GM12878 (cell line): ENCODE measurements around the gene CFAP300. TPM values are rescaled to one million over a fixed set of nuclear protein-coding genes. Genes with fewer than 3 reads are reported as not detected.

Source experiments
- ATAC-seq: fragments of 200-7000 bp; cut with Tn5 transposase; 3 replicates; pipeline ENCODE4 v1.9.1; 2020; ENCODE audit warnings: mild to moderate bottlenecking, moderate library complexity
- BruUV-seq: library from RNA; stranded (reverse); fragments of 400-500 nt; replicated peaks from 2 replicates; lab custom pipeline; 2021; lab: Mats Ljungman, UMichigan
- CTCF ChIA-PET: fragments of 300-600 bp; sonication (Branson Sonifier 250); formaldehyde crosslinking; extraction: SDS; loops from one replicate; lab custom pipeline; 2021; ENCODE audit warnings: inconsistent platforms; lab: Yijun Ruan, JAX
- POLR2A ChIA-PET: fragments of 350-600 bp; formaldehyde crosslinking; extraction: SDS; loops from one replicate; lab custom pipeline; 2021; ENCODE audit warnings: inconsistent platforms; lab: Charles Lee
- RAD21 ChIA-PET: fragments of 300-600 bp; sonication (Branson Sonifier 250); formaldehyde crosslinking; loops from one replicate; lab custom pipeline; 2023; ENCODE audit warnings: antibody characterized with exemption; ENCODE audit not compliant: unreplicated experiment; lab: Charles Lee
- SMC1A ChIA-PET: fragments of 300-600 bp; sonication (Branson Sonifier 250); formaldehyde crosslinking; loops from one replicate; lab custom pipeline; 2023; ENCODE audit not compliant: unreplicated experiment, uncharacterized antibody; lab: Charles Lee
- DNase-seq: peaks from one replicate; pipeline ENCODE4 v3.0.0-alpha.2; 2011; ENCODE audit warnings: low read depth, low spot score
- FAIRE-seq: peaks from 3 replicates; lab custom pipeline; 2011; peaks lifted over from hg19 to GRCh38; lab: Jason Lieb, UNC
- H2AFZ ChIP-seq: 2 replicates; pipeline ENCODE4 v1.6.0; 2011; ENCODE audit warnings: low read depth, low read length, control low read depth; ENCODE audit not compliant: control insufficient read depth
- H3K27ac ChIP-seq: 2 replicates; pipeline ENCODE4 v1.5.1; 2011; ENCODE audit warnings: control low read depth; ENCODE audit not compliant: control insufficient read depth, insufficient read depth
- H3K27me3 ChIP-seq, 2 experiments: replicated peaks in 1 of 2; 2 replicates each; pipeline versions ENCODE4 v1.6.0 to v1.6.1; 2011; ENCODE audit warnings: low read length in 1 of 2; ENCODE audit not compliant: control insufficient read depth in 2 of 2, insufficient read depth in 2 of 2
- H3K36me3 ChIP-seq, 2 experiments: 2 replicates each; pipeline ENCODE4 v1.5.1; 2011; ENCODE audit warnings: low read length in 1 of 2; ENCODE audit not compliant: control insufficient read depth in 2 of 2, insufficient read depth in 2 of 2
- H3K4me1 ChIP-seq: 2 replicates; pipeline ENCODE4 v1.6.1; 2011; ENCODE audit warnings: mild to moderate bottlenecking, low read length, moderate library complexity, mixed read lengths; ENCODE audit not compliant: control insufficient read depth, insufficient read depth
- H3K4me2 ChIP-seq: 2 replicates; pipeline ENCODE4 v1.6.0; 2011; ENCODE audit warnings: control low read depth; ENCODE audit not compliant: control insufficient read depth, insufficient read depth
- H3K4me3 ChIP-seq: fragments of 200-600 bp; sonication (generic); 2 replicates; pipeline ENCODE4 v1.5.1; 2016
- H3K79me2 ChIP-seq: 2 replicates; pipeline ENCODE4 v1.6.0; 2011; ENCODE audit warnings: low read length; ENCODE audit not compliant: control insufficient read depth, insufficient read depth
- H3K9ac ChIP-seq: 2 replicates; pipeline ENCODE4 v1.8.0; 2011; ENCODE audit warnings: low read length, control low read depth, mixed read lengths; ENCODE audit not compliant: control insufficient read depth, insufficient read depth
- H3K9me3 ChIP-seq: replicated peaks from 3 replicates; pipeline ENCODE4 v1.5.1; 2011; ENCODE audit warnings: mild to moderate bottlenecking, low read length; ENCODE audit not compliant: control insufficient read depth, insufficient read depth
- H4K20me1 ChIP-seq: 2 replicates; pipeline ENCODE4 v1.6.0; 2011; ENCODE audit not compliant: control insufficient read depth, insufficient read depth
- ATF3 ChIP-seq: IDR thresholded peaks from 2 replicates; pipeline ENCODE4 v1.6.1; 2011; ENCODE audit warnings: low read depth, mild to moderate bottlenecking, low read length, moderate library complexity, borderline replicate concordance; ENCODE audit errors: extremely low read depth
- BRCA1 ChIP-seq: IDR thresholded peaks from 2 replicates; pipeline ENCODE4 v1.6.1; 2011; ENCODE audit warnings: low read depth, low read length, improper control_type of control experiment
- CREB1 ChIP-seq: IDR thresholded peaks from 2 replicates; pipeline ENCODE4 v1.6.1; 2012; ENCODE audit warnings: low read depth, mild to moderate bottlenecking, inconsistent platforms
- IKZF2 ChIP-seq, 2 experiments: fragments of 450-650 bp; IDR thresholded peaks; 2 replicates each; pipeline ENCODE4 v1.6.1; 2017; ENCODE audit warnings: mild to moderate bottlenecking in 2 of 2, moderate library complexity in 2 of 2
- MYC ChIP-seq: IDR thresholded peaks from 2 replicates; pipeline ENCODE4 v1.6.1; 2011; ENCODE audit warnings: mild to moderate bottlenecking, low read length, moderate library complexity, inconsistent platforms; ENCODE audit not compliant: insufficient read depth, insufficient replicate concordance, insufficient read length, severe bottlenecking
- NBN ChIP-seq: fragments of 450-650 bp; IDR thresholded peaks from 2 replicates; pipeline ENCODE4 v1.6.1; 2016
- NR2C2 ChIP-seq: IDR thresholded peaks from 2 replicates; pipeline ENCODE4 v1.6.1; 2011; ENCODE audit warnings: borderline replicate concordance, low read depth; ENCODE audit not compliant: control insufficient read depth, insufficient read length
- NR2F1 ChIP-seq: fragments of 450-650 bp; conservative IDR thresholded peaks from 2 replicates; pipeline ENCODE4 v1.6.1; 2017; ENCODE audit warnings: mild to moderate bottlenecking
- POLR2AphosphoS5 ChIP-seq: IDR thresholded peaks from 2 replicates; pipeline ENCODE4 v1.6.1; 2011; ENCODE audit warnings: mild to moderate bottlenecking, low read length, inconsistent platforms
- SIN3A ChIP-seq: IDR thresholded peaks from 2 replicates; pipeline ENCODE4 v1.6.1; 2012; ENCODE audit warnings: low read depth, low read length, improper control_type of control experiment
- SMAD5 ChIP-seq: IDR thresholded peaks from 2 replicates; pipeline ENCODE4 v1.6.1; 2016; ENCODE audit warnings: antibody characterized with exemption, low read depth
- SREBF1 ChIP-seq: IDR thresholded peaks from 2 replicates; pipeline ENCODE4 v1.6.1; 2012; ENCODE audit warnings: mild to moderate bottlenecking, low read length
- TBL1XR1 ChIP-seq: IDR thresholded peaks from 2 replicates; pipeline ENCODE4 v1.6.1; 2012; ENCODE audit warnings: low read depth, low read length, improper control_type of control experiment
- YBX1 ChIP-seq: fragments of 450-650 bp; IDR thresholded peaks from 2 replicates; pipeline ENCODE4 v1.6.1; 2016; ENCODE audit warnings: antibody characterized with exemption
- ZBED1 ChIP-seq: IDR thresholded peaks from 2 replicates; pipeline ENCODE4 v1.6.1; 2016; ENCODE audit warnings: borderline replicate concordance
- ZZZ3 ChIP-seq: IDR thresholded peaks from 2 replicates; pipeline ENCODE4 v1.6.1; 2011; ENCODE audit warnings: low read depth; ENCODE audit not compliant: control insufficient read depth, insufficient read length
- WGBS: methylation state at CpG from one replicate; pipeline ENCODE4 v1.1.6; 2016; ENCODE audit warnings: low lambda C conversion rate; ENCODE audit not compliant: insufficient replicate concordance, insufficient coverage; ENCODE audit errors: missing lambda C conversion rate; 5-methylcytosine and 5-hydroxymethylcytosine counted together
- in situ Hi-C: fragments of 300-500 bp; cut with MboI; formaldehyde crosslinking; loops from 9 replicates; pipeline ENCODE4 v1.14.3; 2018; ENCODE audit warnings: mixed read lengths
- intact Hi-C: fragments of 100-400 bp; cut with micrococcal nuclease; formaldehyde crosslinking; loops from one replicate; pipeline ENCODE4 v1.14.2; 2022; ENCODE audit not compliant: unreplicated experiment
- polyA plus RNA-seq, 11 experiments: library from polyadenylated mRNA; depleted of rRNA in 4 of 11; unstranded in 6 of 11; stranded (reverse) in 5 of 11; fragments of >200 nt; fragmentation: Nextera tagmentation in 4 of 11; fragmentation: Illumina TruSeq in 1 of 11; extraction: Ambion mirVana in 4 of 11; extraction: Trizol in 1 of 11; gene quantifications; 1 replicate in 1 of 11; 2 replicates in 10 of 11; pipeline versions ENCODE4 v1.2.1 to v1.2.3, GENCODE V29; 2011 to 2016; ENCODE audit warnings: inconsistent platforms in 2 of 11, missing spikeins in 2 of 11, low read depth in 1 of 11
- total RNA-seq, 4 experiments: library from RNA; depleted of rRNA in 3 of 4; stranded (reverse); fragments of >200 nt in 3 of 4; fragmentation: Illumina TruSeq in 1 of 4; extraction: Trizol in 1 of 4; gene quantifications; 2 replicates each; pipeline versions ENCODE4 v1.2.1 to v1.2.3, GENCODE V29; 2013 to 2021
- TF ChIP-seq, protein P1 (sequence below): fragments of 450-650 bp; IDR thresholded peaks from 2 replicates; pipeline ENCODE4 v1.6.1; 2018; ENCODE audit warnings: borderline replicate concordance, mild to moderate bottlenecking; ENCODE audit not compliant: partially characterized antibody
- TF ChIP-seq, protein P2 (sequence below): IDR thresholded peaks from 2 replicates; pipeline ENCODE4 v1.6.1; 2011; ENCODE audit warnings: borderline replicate concordance, low read depth, mild to moderate bottlenecking, moderate library complexity, mixed read lengths, low read length; ENCODE audit not compliant: insufficient read depth; ENCODE audit errors: extremely low read length
- TF ChIP-seq, protein P3 (sequence below): fragments of 150-350 bp; IDR thresholded peaks from 2 replicates; pipeline ENCODE4 v1.6.1; 2016; ENCODE audit warnings: low read depth, low read length

CFAP300 gene
- total and polyA plus RNA-seq, 10 of the 15 experiments (the other 5 are each of a cell fraction or from before 2014, with no cell fraction given), result not detected

- WGBS, result 2% methylated on average over 3 of the region's 3 CpGs
- ChIA-PET POLR2A (no interaction called here), SMC1A (no interaction called here), RAD21 (no interaction called here), CTCF (no interaction called here)
- peaks cover 0 to 1% of the 10 kb centered on the region in 2 experiments; a peak in 1 of 4 replicates for H3K27me3 ChIP-seq
- H3K9me3 ChIP-seq, result no peaks in the 10 kb centered on the region
- H4K20me1 ChIP-seq, result no peaks in the 10 kb centered on the region
- BruUV-seq, result no TSS peak
- H3K4me2 ChIP-seq, result no peak overlapping the region
- in situ Hi-C loops, result no loop called here
- no peak overlapping the region for H3K9ac ChIP-seq
- no peaks in the 10 kb centered on the region for H3K36me3 ChIP-seq
- H3K4me1 ChIP-seq, result no peaks in the 10 kb centered on the region
- H3K4me3 ChIP-seq, result no peak overlapping the region
- no peak for DNase-seq
- H3K27ac ChIP-seq, result no peak overlapping the region
- TF ChIP-seq ATF3 (no peak), ZBED1 (no peak), CREB1 (no peak), MYC (no peak), TBL1XR1 (no peak), SMAD5 (no peak), NR2F1 (no peak), BRCA1 (no peak), NR2C2 (no peak), SREBF1 (no peak), IKZF2 (IDR thresholded peaks at IDR 0.05) (no peak), ZZZ3 (no peak), YBX1 (no peak), SIN3A (no peak), NBN (no peak), POLR2AphosphoS5 (no peak)
- TF ChIP-seq, protein P1, sequence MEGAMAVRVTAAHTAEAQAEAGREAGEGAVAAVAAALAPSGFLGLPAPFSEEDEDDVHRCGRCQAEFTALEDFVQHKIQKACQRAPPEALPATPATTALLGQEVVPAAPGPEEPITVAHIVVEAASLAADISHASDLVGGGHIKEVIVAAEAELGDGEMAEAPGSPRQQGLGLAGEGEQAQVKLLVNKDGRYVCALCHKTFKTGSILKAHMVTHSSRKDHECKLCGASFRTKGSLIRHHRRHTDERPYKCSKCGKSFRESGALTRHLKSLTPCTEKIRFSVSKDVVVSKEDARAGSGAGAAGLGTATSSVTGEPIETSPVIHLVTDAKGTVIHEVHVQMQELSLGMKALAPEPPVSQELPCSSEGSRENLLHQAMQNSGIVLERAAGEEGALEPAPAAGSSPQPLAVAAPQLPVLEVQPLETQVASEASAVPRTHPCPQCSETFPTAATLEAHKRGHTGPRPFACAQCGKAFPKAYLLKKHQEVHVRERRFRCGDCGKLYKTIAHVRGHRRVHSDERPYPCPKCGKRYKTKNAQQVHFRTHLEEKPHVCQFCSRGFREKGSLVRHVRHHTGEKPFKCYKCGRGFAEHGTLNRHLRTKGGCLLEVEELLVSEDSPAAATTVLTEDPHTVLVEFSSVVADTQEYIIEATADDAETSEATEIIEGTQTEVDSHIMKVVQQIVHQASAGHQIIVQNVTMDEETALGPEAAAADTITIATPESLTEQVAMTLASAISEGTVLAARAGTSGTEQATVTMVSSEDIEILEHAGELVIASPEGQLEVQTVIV, result no peak
- TF ChIP-seq, protein P2, sequence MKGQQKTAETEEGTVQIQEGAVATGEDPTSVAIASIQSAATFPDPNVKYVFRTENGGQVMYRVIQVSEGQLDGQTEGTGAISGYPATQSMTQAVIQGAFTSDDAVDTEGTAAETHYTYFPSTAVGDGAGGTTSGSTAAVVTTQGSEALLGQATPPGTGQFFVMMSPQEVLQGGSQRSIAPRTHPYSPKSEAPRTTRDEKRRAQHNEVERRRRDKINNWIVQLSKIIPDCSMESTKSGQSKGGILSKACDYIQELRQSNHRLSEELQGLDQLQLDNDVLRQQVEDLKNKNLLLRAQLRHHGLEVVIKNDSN, result no peak
- TF ChIP-seq, protein P3, sequence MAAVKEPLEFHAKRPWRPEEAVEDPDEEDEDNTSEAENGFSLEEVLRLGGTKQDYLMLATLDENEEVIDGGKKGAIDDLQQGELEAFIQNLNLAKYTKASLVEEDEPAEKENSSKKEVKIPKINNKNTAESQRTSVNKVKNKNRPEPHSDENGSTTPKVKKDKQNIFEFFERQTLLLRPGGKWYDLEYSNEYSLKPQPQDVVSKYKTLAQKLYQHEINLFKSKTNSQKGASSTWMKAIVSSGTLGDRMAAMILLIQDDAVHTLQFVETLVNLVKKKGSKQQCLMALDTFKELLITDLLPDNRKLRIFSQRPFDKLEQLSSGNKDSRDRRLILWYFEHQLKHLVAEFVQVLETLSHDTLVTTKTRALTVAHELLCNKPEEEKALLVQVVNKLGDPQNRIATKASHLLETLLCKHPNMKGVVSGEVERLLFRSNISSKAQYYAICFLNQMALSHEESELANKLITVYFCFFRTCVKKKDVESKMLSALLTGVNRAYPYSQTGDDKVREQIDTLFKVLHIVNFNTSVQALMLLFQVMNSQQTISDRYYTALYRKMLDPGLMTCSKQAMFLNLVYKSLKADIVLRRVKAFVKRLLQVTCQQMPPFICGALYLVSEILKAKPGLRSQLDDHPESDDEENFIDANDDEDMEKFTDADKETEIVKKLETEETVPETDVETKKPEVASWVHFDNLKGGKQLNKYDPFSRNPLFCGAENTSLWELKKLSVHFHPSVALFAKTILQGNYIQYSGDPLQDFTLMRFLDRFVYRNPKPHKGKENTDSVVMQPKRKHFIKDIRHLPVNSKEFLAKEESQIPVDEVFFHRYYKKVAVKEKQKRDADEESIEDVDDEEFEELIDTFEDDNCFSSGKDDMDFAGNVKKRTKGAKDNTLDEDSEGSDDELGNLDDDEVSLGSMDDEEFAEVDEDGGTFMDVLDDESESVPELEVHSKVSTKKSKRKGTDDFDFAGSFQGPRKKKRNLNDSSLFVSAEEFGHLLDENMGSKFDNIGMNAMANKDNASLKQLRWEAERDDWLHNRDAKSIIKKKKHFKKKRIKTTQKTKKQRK, result no peak
- H2AFZ ChIP-seq, result no peak overlapping the region
- no peak for FAIRE-seq
- intact Hi-C loops, result no loop called here
- no peak for ATAC-seq
- no peaks in the 10 kb centered on the region for H3K79me2 ChIP-seq
These were observed 73.3 kb downstream of the CFAP300 start for GRCh38 chr11:102120437-102120973.
